ENCODE measurements around the gene JAZF1.
A peak's percentile ranks its signal among the peaks of the same experiment; 100 is the strongest.

Gene JAZF1

DNA sequence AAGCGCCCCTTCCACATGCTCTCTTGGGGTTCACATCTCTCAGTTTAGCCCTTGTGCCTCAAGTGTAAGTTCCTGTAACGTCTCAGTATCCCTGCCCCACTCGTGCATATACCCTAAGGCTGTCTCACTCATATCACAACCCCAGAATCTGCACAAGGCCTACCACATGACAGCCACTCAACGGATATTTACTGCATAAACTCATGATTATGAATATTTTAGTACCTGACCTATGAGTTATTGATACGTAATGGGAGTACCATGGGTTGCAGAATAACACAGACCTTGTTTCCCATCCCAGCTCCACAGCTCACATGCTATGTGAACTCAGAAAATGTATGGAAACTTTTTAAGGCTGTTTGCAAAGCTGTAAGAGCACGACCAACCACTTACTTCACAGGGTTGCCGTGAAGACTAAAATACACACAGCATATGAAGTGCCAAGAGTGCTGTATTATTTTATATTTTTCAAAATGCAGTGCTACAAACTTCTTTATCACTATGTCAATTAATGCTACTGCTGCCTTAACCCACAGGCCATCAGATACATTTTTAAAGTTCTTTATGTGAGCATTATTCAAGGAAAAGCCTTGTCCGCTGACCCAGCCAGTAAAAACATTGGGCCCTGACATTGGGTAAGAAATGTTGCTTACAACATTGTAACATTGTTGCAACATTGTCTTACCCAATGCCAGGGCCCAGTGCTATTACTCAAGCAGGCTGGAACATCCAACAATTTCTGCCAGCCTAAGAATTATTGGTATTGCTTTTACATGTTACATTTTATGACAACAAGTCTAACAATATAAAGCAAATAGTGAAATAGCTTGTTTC, 97.2 kb downstream of the JAZF1 start:
- Histone ChIP-seq H3K9ac (no peak overlapping the region), H3K9me3 (ENCODE audit: control insufficient read depth, low read length) (no peaks in the 10 kb centered on the region), H3K79me2 (no peaks in the 10 kb centered on the region), H2AFZ (no peak overlapping the region), H3K27me3 (ENCODE audit: control insufficient read depth, insufficient read depth, low read length) (no peaks in the 10 kb centered on the region), H3K4me3 (ENCODE audit: low read depth, low read length) (no peak overlapping the region), H3K36me3 (ENCODE audit: control insufficient read depth, insufficient read depth, low read length) (no peaks in the 10 kb centered on the region), H3K27ac (no peak overlapping the region), H3K4me2 (ENCODE audit: low read length) (no peak overlapping the region), H3K4me1 (no peaks in the 10 kb centered on the region)
- TF ChIP-seq, protein P1, sequence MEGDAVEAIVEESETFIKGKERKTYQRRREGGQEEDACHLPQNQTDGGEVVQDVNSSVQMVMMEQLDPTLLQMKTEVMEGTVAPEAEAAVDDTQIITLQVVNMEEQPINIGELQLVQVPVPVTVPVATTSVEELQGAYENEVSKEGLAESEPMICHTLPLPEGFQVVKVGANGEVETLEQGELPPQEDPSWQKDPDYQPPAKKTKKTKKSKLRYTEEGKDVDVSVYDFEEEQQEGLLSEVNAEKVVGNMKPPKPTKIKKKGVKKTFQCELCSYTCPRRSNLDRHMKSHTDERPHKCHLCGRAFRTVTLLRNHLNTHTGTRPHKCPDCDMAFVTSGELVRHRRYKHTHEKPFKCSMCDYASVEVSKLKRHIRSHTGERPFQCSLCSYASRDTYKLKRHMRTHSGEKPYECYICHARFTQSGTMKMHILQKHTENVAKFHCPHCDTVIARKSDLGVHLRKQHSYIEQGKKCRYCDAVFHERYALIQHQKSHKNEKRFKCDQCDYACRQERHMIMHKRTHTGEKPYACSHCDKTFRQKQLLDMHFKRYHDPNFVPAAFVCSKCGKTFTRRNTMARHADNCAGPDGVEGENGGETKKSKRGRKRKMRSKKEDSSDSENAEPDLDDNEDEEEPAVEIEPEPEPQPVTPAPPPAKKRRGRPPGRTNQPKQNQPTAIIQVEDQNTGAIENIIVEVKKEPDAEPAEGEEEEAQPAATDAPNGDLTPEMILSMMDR (IDR thresholded peaks at IDR 0.05) = no peak

DNA sequence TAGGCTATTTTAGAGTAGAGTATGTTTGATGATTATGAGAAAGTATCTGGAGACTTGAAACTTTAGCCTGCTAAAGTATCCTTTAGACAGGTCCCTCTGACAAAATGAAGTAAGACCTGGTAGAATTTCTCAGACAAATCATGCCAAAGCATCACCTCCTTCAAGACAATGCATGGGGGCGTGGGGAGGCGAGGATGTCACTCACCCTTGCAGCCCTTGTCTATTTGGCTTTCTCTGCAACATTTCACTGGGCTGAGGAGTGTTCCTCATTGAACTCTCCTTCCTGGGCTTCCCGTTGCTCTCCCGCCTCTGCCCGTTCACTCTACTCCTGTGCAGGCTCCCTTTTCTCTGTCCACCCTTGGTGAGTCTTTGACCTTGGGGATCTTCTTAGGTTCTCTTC, 98.5 kb downstream of the JAZF1 start:
- H3K4me2 ChIP-seq (ENCODE audit: low read length) = no peak overlapping the region
- no peaks in the 10 kb centered on the region for H3K9me3 ChIP-seq (ENCODE audit: control insufficient read depth, low read length)
- no peaks in the 10 kb centered on the region for H3K27me3 ChIP-seq (ENCODE audit: control insufficient read depth, insufficient read depth, low read length)
- no peak overlapping the region for H3K9ac ChIP-seq
- no peak overlapping the region for H3K4me3 ChIP-seq (ENCODE audit: low read depth, low read length)
- no peak overlapping the region for H3K27ac ChIP-seq
- peaks cover 2% of the 10 kb centered on the region for H3K4me1 ChIP-seq
- TF ChIP-seq, protein P1 (IDR thresholded peaks at IDR 0.05) = no peak
- H3K79me2 ChIP-seq = no peaks in the 10 kb centered on the region
- no peaks in the 10 kb centered on the region for H3K36me3 ChIP-seq (ENCODE audit: control insufficient read depth, insufficient read depth, low read length)
- H2AFZ ChIP-seq = no peak overlapping the region

DNA sequence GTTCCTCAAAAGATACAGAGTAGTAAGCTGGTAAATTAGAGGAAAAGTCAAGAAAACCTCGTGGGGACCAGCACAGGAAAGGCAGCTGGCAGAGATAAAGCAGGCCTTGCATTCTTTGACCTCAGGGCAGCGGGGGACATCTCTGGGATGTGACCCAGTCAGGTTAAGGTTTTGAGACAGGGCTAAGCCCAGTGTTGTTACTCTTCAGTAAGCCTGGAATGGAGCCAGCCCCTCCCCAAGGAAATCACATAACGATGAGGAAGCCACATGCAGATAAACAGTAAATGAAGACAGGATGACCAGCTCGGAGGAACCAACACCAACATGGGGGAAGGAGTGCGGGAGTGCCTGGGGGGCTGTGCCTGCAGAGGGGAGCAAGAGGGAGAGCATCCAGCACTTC, 99.6 kb downstream of the JAZF1 start:
- H2AFZ ChIP-seq = no peak overlapping the region
- H3K27ac ChIP-seq = no peak overlapping the region
- TF ChIP-seq, protein P1 (IDR thresholded peaks at IDR 0.05) = no peak
- no peak overlapping the region for H3K9ac ChIP-seq
- no peak overlapping the region for H3K4me3 ChIP-seq (ENCODE audit: low read depth, low read length)
- H3K79me2 ChIP-seq = no peaks in the 10 kb centered on the region
- H3K4me1 ChIP-seq = peaks cover 2% of the 10 kb centered on the region
- no peaks in the 10 kb centered on the region for H3K36me3 ChIP-seq (ENCODE audit: control insufficient read depth, insufficient read depth, low read length)
- no peaks in the 10 kb centered on the region for H3K9me3 ChIP-seq (ENCODE audit: control insufficient read depth, low read length)
- no peak overlapping the region for H3K4me2 ChIP-seq (ENCODE audit: low read length)
- H3K27me3 ChIP-seq (ENCODE audit: control insufficient read depth, insufficient read depth, low read length) = no peaks in the 10 kb centered on the region

DNA sequence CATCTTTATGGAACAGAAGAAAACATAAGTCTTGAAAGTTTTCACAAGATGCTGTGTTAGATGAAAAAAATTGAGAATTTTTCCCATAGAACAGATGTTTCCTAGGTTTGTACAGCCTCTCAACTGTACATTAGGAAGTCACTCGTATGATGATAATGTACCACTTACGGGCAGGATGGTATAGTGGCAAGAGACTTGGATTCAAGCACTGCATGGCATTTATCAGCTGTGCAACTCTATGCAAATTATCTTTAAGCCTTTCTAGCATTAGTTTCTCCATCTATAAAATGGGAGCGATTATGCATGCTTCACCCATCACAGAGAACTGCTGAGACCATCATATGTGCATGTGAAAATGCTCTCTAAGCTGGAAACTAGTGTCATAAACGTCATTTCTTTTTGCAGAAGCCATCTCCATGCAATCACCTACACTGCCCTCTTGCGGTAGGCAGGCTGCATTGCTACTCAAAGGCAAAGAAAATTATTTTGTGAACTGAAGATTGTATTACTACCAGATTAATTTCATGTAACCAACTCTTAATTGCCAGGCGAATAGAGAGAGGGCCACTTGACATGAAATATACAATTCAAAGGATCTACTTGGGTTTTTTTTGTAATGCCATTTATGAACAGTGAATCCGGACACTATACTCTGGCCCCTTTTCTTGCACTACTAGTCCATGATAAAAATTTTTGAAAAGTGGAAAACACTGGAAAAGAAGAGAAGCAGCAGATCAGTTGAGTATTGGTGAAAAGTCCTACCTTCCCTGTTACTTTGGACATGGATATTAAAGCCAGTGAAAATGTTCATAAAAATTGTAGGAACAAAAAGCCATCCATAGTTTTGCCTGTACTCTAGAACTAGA, 102.3 kb downstream of the JAZF1 start:
- TF ChIP-seq, protein P1 (IDR thresholded peaks at IDR 0.05) = peak; percentile 97
- Histone ChIP-seq H3K9me3 (ENCODE audit: control insufficient read depth, low read length) (no peaks in the 10 kb centered on the region), H3K36me3 (ENCODE audit: control insufficient read depth, insufficient read depth, low read length) (no peaks in the 10 kb centered on the region), H3K79me2 (peaks cover 2% of the 10 kb centered on the region), H2AFZ (no peak overlapping the region), H3K4me3 (ENCODE audit: low read depth, low read length) (no peak overlapping the region), H3K27me3 (ENCODE audit: control insufficient read depth, insufficient read depth, low read length) (no peaks in the 10 kb centered on the region), H3K4me2 (ENCODE audit: low read length) (no peak overlapping the region), H3K4me1 (peaks cover 2% of the 10 kb centered on the region), H3K27ac (no peak overlapping the region), H3K9ac (no peak overlapping the region)

Measured in parathyroid adenoma (tissue), 2 donors.